ENCODE measurements around the gene MRPS34.
"Not testable (repeated sequence)": the region's sequence is repeated elsewhere in the genome, so short reads cannot be mapped to it uniquely, and the experiment has no call there.

Gene MRPS34

DNA sequence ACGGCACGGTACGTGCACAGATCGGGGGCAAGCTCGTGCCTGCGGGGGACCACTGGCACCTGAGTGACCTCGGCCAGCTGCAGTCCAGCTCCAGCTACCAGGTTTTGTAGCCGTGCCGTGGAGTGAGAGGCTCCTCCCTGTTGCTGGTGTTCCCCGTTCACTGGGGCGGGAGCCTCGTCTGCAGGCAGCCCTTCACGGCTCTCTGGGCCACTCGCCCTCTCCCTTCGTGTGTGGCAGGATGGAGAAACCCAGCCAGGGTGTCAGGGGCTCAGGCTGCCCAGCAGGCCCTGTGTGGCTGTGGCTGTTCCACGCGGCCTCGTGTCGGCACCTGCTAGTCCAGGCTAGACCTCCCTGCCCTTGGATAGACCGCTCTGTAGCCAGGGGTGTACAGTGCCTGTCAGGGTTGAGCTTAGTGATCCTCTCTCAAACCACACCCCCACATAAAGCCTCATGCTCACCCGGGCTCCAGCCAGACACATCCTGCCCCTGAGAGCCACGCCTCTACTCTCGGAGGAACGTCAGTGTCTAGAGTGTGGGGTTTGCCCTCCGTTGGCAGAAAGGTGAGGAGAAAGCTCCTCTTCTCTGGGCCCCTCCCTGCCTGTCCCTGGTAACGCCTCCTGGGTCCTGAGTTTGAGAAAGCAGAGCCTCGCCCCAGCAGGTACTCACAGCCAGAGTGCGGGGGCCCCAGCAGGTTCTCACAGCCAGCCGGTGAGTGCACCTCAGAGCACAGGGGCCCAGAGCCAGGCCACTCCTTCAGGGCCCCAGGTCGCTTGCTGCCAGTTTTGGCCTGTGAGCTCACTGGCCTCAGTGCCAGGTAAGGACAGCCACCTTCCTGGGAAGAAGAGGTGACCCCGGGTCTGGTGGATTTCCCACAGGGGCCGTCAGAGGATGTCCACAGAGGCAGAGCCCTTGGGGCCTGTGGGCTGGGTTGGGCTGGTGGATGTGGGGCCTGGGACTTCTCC, 29.3 kb downstream of the MRPS34 start:
- TF ChIP-seq CTCF (IDR thresholded peaks at IDR 0.05; ENCODE audit: low read depth, low read length): no peak
- no peak overlapping the region for H3K4me3 ChIP-seq (replicated peaks in 1 of 2; ENCODE audit: low read depth in 2 of 2, low read length in 2 of 2)
- no peak for DNase-seq (ENCODE audit: low read depth in 2 of 2)

GRCh38 chr16:1741553-1742165, 31.3 kb downstream of the MRPS34 start:
- DNase-seq (ENCODE audit: low read depth in 2 of 2): no peak
- no peak for TF ChIP-seq CTCF (IDR thresholded peaks at IDR 0.05; ENCODE audit: low read depth, low read length)
- H3K4me3 ChIP-seq (replicated peaks in 1 of 2; ENCODE audit: low read depth in 2 of 2, low read length in 2 of 2): no peak overlapping the region

DNA sequence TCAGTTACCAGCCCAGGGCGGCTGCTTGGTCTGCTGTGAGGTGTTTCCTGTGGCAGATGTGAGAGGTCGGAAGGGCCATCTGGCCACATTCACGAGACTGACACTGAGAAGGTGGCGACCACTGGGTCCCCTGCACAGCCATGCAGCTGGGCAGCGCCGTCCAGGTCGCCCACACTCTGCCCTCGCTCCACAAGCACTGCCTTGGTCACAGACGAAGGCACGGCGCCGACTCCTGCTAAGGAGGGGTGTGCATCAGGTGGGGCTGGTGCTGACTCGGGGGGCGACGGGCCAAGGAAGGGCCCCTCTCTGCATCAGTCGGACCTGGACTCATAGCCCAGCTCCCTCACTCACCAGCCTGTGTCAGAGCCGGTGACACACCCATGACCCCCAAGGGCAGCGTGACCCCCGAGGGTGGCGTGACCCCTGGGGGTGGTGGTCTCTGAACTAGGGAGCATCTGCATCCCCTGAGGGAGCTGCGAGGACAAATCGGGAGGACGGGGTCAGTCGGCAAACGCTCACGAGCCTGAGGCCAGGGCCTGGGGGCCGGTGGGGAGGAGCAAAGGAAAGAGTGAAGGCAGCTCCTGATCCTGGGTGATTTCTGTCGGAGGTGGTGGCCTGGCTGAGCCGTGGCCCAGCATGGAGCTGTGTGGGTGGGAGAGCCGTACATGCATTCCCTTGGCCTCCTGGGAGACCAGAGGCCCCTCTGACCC, 32.0 kb downstream of the MRPS34 start:
- H3K4me3 ChIP-seq (replicated peaks in 1 of 2; ENCODE audit: low read depth in 2 of 2, low read length in 2 of 2): no peak overlapping the region
- TF ChIP-seq CTCF (IDR thresholded peaks at IDR 0.05; ENCODE audit: low read depth, low read length): no peak
- DNase-seq (ENCODE audit: low read depth in 2 of 2): no peak

GRCh38 chr16:1740234-1740633, 32.7 kb downstream of the MRPS34 start:
- no peak for TF ChIP-seq CTCF (IDR thresholded peaks at IDR 0.05; ENCODE audit: low read depth, low read length)
- no peak for DNase-seq (ENCODE audit: low read depth in 2 of 2)
- H3K4me3 ChIP-seq (replicated peaks in 1 of 2; ENCODE audit: low read depth in 2 of 2, low read length in 2 of 2): no peak overlapping the region

- TF ChIP-seq CTCF (IDR thresholded peaks at IDR 0.05; ENCODE audit: low read depth, low read length): no peak
- no peak overlapping the region for H3K4me3 ChIP-seq (replicated peaks in 1 of 2; ENCODE audit: low read depth in 2 of 2, low read length in 2 of 2)
- DNase-seq (ENCODE audit: low read depth in 2 of 2): no peak
Measured at GRCh38 chr16:1734816-1735215, 38.1 kb downstream of the MRPS34 start.

DNA sequence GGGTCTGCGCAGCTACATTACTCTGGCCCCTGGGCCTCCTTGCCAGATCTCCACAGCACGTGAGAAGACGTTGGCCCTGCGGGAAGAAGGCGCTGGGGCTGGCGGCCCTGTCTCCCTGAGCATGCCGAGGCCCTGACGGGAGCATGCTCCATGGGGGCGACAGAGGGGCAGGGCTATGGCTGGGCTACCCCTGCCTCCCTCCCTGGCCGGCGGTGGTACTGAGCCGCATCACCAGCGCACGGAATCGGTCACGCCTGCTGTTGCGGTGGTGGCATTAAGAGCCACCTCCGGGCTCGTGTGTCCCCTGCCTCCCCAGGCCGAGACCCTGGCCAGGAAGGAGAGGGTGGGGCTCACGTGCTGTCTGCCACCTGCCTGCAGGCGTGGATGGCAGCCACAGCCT, 38.8 kb downstream of the MRPS34 start:
- DNase-seq (ENCODE audit: low read depth in 2 of 2): no peak
- TF ChIP-seq CTCF (IDR thresholded peaks at IDR 0.05; ENCODE audit: low read depth, low read length): no peak
- H3K4me3 ChIP-seq (replicated peaks in 1 of 2; ENCODE audit: low read depth in 2 of 2, low read length in 2 of 2): no peak overlapping the region

GRCh38 chr16:1732551-1732987, 40.4 kb downstream of the MRPS34 start:
- not testable (repeated sequence) for H3K4me3 ChIP-seq (replicated peaks in 1 of 2; ENCODE audit: low read depth in 2 of 2, low read length in 2 of 2); DNase-seq (ENCODE audit: low read depth in 2 of 2)

Data from cardiac fibroblast (primary cell).